ENCODE measurements around the gene JMJD6. TPM values are rescaled to one million over a fixed set of nuclear protein-coding genes. Genes with fewer than 3 reads are reported as not detected.
"Not testable (repeated sequence)": the region's sequence is repeated elsewhere in the genome, so short reads cannot be mapped to it uniquely, and the experiment has no call there.

JMJD6 gene
- 22.8 TPM for polyA plus RNA-seq (ENCODE audit: insufficient read length)

GRCh38 chr17:76726231-76726775, at the start of gene JMJD6:
Gene JMJD6, minus strand, starts transcription at chr17:76726606. Its CDS starts 131 bp downstream, at chr17:76726475.
- DNase-seq (ENCODE audit: low read depth): peak; percentile 88

GRCh38 chr17:76775021-76775600, 48.7 kb upstream of the JMJD6 start:
- no peak for DNase-seq (ENCODE audit: low read depth)

- no peak for DNase-seq (ENCODE audit: low read depth)
Observed at GRCh38 chr17:76772842-76773525, 46.6 kb upstream of the JMJD6 start.

- DNase-seq (ENCODE audit: low read depth): no peak
Observed at GRCh38 chr17:76758570-76758969, 32.2 kb upstream of the JMJD6 start.

- no peak for DNase-seq (ENCODE audit: low read depth)
Observed at GRCh38 chr17:76757256-76757655, 30.9 kb upstream of the JMJD6 start.

- DNase-seq (ENCODE audit: low read depth): no peak
Observed at GRCh38 chr17:76755285-76755684, 28.9 kb upstream of the JMJD6 start.

GRCh38 chr17:76753061-76753961, 26.9 kb upstream of the JMJD6 start:
- no peak for DNase-seq (ENCODE audit: low read depth)

- no peak for DNase-seq (ENCODE audit: low read depth)
Observed at GRCh38 chr17:76752006-76752405, 25.6 kb upstream of the JMJD6 start.

GRCh38 chr17:76751416-76751993, 25.1 kb upstream of the JMJD6 start:
- no peak for DNase-seq (ENCODE audit: low read depth)

GRCh38 chr17:76748657-76749056, 22.3 kb upstream of the JMJD6 start:
- DNase-seq (ENCODE audit: low read depth): no peak

GRCh38 chr17:76747716-76748363, 21.4 kb upstream of the JMJD6 start:
- DNase-seq (ENCODE audit: low read depth): no peak

GRCh38 chr17:76745785-76746184, 19.4 kb upstream of the JMJD6 start:
- not testable (repeated sequence) for DNase-seq (ENCODE audit: low read depth)

GRCh38 chr17:76744747-76745146, 18.3 kb upstream of the JMJD6 start:
- no peak for DNase-seq (ENCODE audit: low read depth)

GRCh38 chr17:76742958-76743357, 16.6 kb upstream of the JMJD6 start:
- no peak for DNase-seq (ENCODE audit: low read depth)

- no peak for DNase-seq (ENCODE audit: low read depth)
Observed at GRCh38 chr17:76740329-76741118, 14.1 kb upstream of the JMJD6 start.

GRCh38 chr17:76739568-76740115, 13.2 kb upstream of the JMJD6 start:
- DNase-seq (ENCODE audit: low read depth): not testable (repeated sequence)

GRCh38 chr17:76738468-76738850, 12.1 kb upstream of the JMJD6 start:
- DNase-seq (ENCODE audit: low read depth): no peak

- peak; percentile 92 for DNase-seq (ENCODE audit: low read depth)
Observed at GRCh38 chr17:76737676-76738467, 11.5 kb upstream of the JMJD6 start, which contains the start of gene MFSD11. Gene MFSD11, plus strand, starts transcription at chr17:76738119. Its CDS starts 234 bp downstream, at chr17:76738353.

- peak; percentile 96 for DNase-seq (ENCODE audit: low read depth)
Observed at GRCh38 chr17:76737082-76737675, 10.8 kb upstream of the JMJD6 start, which contains the start of gene SRSF2. Gene SRSF2, minus strand, starts transcription at chr17:76737331. Its CDS starts 171 bp downstream, at chr17:76737160.
